IPS DF 19.7 (cell line): ENCODE measurements around the gene SH3RF1.
A peak's percentile ranks its signal among the peaks of the same experiment; 100 is the strongest.

Source experiments
- DNase-seq: peaks from one replicate; pipeline ENCODE4 v3.0.0-alpha.2; 2013; ENCODE audit warnings: low read depth, low spot score

Gene SH3RF1

GRCh38 chr4:169070895-169071218 is 199.9 kb downstream of the SH3RF1 start:
- DNase-seq, result no peak

GRCh38 chr4:169070071-169070894 is 200.5 kb downstream of the SH3RF1 start:
- peak; percentile 71 for DNase-seq

DNA sequence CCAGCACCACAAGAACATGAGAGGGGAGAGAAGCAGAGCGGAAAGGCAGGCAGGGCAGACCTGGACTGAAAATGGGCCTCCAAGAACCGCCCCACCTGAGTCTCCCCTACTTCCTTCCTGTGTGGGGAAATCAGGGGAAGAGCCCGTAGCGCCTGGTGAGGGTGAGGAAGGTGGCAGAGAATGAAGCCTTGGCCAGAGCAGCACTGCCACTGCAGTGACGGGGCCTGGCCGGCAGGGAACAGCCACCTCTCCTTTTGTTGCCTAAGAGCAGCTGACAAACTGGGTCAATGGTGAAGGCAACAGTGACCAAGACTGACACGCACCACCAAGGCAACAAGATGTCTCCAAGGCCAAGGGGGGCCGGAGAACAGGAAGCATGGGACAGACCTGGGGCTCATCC is 202.3 kb downstream of the SH3RF1 start:
- DNase-seq, result no peak

- no peak for DNase-seq
These were observed 203.8 kb downstream of the SH3RF1 start for GRCh38 chr4:169066934-169067333.

- DNase-seq, result no peak
These were observed 206.5 kb downstream of the SH3RF1 start for GRCh38 chr4:169064296-169064695.

DNA sequence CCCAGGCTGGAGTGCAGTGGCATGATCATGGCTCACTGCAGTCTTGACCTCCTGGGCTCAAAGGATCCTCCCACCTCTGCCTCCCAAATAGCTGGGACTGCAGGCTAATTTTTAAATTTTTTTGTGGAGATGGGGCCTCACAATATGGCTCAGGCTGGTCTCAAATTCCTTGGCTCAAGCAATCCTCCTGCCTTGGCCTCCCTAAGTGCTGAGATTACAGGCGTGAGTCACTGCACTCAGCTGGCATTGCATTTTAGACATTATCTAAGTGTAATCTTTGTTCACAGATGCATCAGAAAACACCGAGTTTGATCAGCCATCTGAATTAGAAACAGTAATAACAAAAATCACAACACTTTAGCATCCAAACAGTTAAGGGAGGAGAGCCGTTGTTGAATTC is 207.3 kb downstream of the SH3RF1 start:
- DNase-seq, result no peak

DNA sequence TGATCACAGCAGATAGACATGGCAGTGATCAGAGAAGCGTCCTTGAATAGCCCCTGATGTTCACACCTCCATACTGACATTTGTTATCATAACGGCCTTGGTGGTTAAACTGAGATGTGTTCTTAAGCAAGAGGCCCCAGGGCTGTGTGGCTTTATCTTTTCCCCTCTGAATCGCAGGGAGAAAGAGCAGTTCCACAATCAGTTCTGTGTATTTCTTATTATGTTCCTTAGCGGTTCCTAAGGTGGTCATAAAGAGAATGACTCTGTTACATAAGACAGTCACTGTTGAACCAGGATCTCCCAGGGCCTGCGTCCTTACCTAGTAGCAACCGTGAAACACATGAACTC is 207.9 kb downstream of the SH3RF1 start:
- no peak for DNase-seq

GRCh38 chr4:169061386-169061785 is 209.4 kb downstream of the SH3RF1 start:
- DNase-seq, result no peak

GRCh38 chr4:169060391-169061091 is 210.2 kb downstream of the SH3RF1 start:
- DNase-seq, result no peak

GRCh38 chr4:169059306-169060211 is 211.2 kb downstream of the SH3RF1 start:
- no peak for DNase-seq

DNA sequence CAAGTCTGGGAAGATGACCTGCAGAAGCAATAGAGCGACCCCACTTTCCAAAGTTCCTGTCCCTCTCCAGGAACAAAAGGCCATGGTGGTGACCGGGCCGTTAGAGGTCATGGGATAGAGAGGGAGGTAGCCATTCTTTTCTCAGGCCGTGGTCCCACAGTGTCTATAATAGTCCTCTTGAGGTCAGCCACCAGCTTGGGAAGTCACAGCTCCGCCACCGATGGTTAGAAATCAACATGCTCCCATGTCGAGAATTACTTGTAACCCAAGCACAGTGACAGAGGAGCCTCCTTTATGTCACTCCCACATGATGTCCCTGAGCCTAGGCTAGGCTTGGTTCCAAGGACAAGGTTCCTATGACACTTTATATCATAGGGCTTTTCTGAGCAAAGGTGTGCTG is 212.4 kb downstream of the SH3RF1 start:
- DNase-seq, result no peak

DNA sequence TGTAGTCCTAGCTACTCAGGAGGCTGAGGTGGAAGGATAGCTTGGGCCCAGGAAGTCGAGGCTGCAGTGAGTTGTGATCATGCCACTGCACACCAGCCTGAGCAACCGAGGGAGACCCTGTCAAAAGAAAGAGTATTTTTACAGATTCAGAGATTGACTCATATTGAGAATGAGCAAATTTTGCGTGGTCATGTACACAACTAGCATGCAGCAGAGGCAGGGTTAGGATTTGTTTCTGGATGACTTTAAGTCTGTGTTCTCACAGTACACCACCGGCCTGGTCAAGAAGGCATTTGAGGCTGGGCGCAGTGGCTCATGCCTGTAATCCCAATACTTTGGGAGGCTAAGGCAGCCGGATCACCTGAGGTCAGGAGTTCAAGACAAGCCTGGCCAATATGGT is 215.9 kb downstream of the SH3RF1 start:
- DNase-seq, result no peak

DNA sequence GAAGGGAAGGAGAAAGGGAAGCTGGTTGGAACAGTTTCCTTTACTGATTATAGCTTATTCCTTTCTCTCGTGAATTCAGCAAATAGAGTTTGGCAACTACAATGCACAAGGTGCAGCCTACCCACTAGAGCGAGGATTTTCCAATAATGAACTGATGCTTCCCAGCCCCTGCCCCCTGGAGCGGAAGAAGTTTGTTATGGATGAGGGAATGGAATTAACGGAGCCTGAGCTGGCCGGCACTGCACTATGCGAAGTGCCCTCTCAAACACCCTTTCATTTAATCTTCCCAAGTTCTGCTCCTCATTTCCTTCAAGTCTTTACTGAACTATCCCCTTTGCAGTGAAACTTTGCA is 218.2 kb downstream of the SH3RF1 start:
- no peak for DNase-seq

DNA sequence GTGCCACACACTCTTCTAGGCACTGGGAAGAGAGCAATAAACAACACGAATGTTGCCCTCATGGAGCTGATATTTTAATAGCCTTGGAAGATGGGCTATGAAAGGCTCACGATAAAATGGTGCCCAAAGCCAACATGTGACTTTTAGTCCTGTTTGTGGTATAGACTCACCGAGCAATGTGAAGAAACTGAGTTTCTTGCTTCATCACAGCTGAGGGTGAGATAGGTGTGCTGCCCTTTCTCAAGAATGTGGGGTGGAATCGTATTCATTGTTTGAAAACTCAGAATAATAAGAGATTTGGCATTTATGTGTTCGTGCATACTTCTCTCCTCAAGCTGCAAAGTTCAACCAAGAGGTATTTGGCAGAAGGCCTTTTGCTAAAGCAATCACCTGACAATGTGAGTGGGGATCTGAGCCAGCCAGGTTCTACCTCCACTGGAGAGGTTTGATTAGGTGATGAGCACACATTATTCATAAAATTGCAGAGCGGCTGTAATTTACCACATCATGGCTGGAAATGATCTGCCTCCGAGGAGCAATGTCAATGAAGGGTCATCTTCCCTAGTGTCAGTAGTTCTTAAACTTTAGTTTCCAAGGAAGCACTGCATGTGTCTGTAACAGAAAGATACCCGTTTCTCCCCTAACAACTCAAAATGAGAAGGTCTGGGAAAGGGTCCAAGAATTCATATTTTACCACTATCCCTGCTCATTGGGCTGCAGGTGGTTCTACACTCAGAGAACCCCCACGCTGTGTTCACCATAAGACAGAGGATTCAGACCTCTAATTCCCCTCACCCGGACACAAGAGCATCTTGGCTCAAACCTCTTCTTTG is 218.8 kb downstream of the SH3RF1 start:
- no peak for DNase-seq

DNA sequence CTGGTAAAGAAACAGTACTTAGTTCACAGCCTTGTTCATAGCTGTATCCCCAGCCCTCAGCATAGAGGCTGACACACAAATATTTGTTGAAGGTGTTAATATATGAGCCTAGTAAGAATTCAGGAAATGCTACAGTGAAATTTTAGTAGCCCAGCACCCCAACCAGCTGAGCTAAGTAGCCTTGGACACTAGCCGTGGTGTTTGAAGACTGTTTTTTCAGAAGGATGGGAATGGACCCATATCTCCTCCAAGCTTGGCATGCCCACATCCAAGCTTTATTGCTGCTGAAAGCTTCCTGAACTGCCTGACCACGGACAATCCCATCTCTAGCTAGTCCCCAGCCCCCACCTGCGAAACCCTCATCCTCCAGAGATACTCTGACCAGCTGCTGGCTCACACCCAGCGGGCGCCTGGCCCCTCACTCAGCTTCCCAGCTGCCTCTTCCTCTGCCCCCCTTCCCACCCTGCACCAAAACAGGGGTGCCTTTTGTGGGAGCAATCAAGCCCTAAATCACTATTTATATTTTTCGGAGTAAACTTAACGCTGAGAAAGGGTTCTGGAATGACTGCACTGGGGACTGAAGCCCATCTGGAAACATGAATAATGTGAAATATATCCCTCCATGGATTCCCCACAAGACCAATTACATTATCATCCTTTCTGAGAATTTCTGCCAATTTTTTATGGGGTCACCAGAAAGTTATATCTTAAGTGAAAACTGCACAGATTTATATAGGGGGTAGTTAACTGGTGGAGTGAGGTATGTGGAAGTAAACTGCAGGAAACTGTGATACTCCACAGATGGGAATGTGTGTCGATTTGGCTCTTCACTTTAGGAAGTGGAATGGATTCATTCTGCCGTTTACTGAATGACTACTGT is 219.6 kb downstream of the SH3RF1 start:
- DNase-seq, result no peak

DNA sequence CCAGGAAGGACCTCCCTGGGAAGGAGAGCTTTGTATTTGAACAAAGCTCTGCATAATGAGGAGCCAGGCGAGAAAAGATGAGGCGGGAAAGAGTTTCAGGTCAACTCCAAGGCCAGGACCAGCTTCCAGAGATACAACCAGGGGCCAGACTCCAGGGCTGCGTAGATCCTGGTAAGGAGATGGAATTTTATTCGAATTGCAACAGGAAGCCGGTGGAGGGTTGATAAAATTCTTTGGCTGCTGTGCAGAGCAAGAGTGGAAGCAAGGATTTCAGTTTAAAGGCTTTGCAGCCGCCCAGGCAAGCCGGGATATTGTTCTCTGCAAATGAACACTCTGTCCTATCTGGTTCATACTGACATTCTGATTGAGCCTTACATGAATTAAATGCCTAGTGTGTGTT is 220.5 kb downstream of the SH3RF1 start:
- no peak for DNase-seq

DNA sequence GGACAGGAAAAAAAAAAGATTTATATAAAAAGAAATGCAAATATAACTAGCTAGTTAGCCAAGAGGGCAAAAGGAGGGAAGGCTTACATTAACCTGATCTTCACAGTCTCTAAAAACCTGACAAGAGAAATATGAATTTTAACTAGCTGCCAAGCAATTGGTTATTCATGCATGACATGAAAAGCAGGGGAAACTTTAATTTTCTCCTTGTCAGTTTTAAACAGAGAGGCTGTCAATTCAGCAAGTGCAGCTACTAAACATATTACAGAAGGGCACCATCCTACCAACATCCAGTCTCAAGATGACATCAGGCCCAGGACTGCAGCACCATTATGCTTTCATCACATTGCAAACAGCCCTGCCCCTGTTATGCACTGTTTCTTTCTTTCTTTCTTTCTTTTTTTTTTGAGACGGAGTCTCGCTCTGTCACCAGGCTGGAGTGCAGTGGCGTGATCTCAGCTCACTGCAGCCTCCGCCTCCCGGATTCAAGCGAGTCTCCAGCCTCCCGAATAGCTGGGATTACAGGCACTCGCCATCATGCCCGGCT is 221.8 kb downstream of the SH3RF1 start:
- DNase-seq, result no peak

DNA sequence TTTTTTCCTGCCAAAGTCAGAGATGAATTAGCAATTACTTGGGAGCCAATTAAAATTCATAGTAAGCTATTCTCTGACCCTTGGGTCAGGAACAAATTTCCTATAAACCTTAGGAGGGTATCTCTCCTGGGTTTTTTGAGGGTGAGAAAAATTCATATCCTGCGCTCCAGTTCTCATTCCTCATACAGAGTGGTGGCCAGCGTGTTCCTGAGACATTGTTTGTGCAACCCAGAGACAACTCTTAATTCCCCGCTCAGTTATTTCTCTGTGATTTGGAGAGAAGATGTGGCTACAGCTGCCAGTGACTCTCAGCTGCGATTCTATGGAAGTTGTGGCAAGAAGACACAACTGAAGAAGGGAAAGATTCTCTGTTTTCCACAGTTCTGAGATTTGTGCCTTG is 222.8 kb downstream of the SH3RF1 start:
- DNase-seq, result no peak

DNA sequence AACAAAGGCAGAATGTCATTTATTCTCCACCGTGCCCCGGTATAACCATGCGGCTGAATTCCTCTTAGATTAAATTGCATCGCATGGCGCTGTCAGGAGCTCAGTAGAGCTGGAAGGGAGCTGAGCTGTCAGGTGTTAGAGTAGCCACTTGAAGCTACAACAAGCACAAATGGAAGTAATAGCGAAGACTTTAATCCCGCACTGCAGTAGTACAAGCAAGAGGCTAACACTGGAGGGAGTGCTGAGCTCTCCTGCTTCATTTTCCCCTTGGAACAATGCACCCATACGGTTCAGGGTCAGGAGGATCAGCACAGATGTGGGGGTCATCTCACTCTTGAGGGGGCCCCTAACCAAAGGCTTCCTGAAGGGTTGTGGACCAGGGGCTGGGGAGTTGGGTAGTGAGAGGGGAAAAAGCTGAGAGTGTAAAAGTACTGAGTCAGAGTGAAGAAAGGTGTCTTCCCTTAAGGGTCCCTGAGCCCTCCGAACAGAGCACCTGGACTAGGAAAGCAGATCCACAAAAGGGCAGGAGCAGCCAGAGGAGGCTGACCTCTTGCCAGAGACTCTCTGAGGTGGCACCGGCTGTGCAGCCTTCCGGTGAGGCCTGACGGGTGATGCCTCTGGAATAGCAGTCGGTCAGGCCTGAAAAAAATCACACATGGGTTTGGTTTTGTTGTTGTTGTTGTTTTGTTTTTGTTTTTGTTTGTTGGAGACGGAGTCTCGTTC is 224.7 kb downstream of the SH3RF1 start:
- DNase-seq, result peak; percentile 33
